HCT116 (cell line): ENCODE results near the gene CARD9. TPM values are rescaled to one million over a fixed set of nuclear protein-coding genes. Genes with fewer than 3 reads are reported as not detected.

Experiments
- ATAC-seq: fragments of 200-7000 bp; cut with Tn5 transposase; 2 replicates; pipeline ENCODE4 v1.9.1; 2020; ENCODE audit warnings: mild to moderate bottlenecking, moderate library complexity
- BruUV-seq: library from RNA; stranded (reverse); fragments of 400-500 nt; replicated peaks from 2 replicates; lab custom pipeline; 2021; lab: Mats Ljungman, UMichigan
- CTCF ChIA-PET: fragments of 300-600 bp; sonication (Branson Sonifier 250); formaldehyde crosslinking; loops from one replicate; lab custom pipeline; 2021; ENCODE audit warnings: antibody characterized with exemption; lab: Charles Lee
- POLR2A ChIA-PET: fragments of 300-600, 350-600 bp; sonication (Branson Sonifier 250); formaldehyde crosslinking; loops from one replicate; lab custom pipeline; 2021; ENCODE audit warnings: antibody characterized with exemption; lab: Charles Lee
- RAD21 ChIA-PET, 2 experiments: fragments of 300-600 bp; sonication (Branson Sonifier 250); formaldehyde crosslinking; loops; one replicate each; lab custom pipeline; 2023; ENCODE audit warnings: low total read pairs in 2 of 2; ENCODE audit not compliant: uncharacterized antibody in 2 of 2, unreplicated experiment in 2 of 2, low non-redundant PET in 1 of 2; lab: Charles Lee
- DNase-seq: peaks from one replicate; pipeline ENCODE4 v3.0.0-alpha.2; 2010; ENCODE audit warnings: low read depth, low spot score
- H2AFZ ChIP-seq: fragments of 200-600 bp; shearing (Covaris generic), sonication (generic); 2 replicates; pipeline ENCODE4 v1.6.1; 2017; ENCODE audit warnings: low read depth, mixed run types, mixed read lengths, antibody characterized with exemption, low read length; ENCODE audit not compliant: poor library complexity, severe bottlenecking
- H3K27ac ChIP-seq: 2 replicates; pipeline ENCODE4 v1.5.1; 2012; ENCODE audit warnings: low read depth, low read length
- H3K27me3 ChIP-seq: fragments of 200-600 bp; sonication (generic); 2 replicates; pipeline ENCODE4 v1.6.1; 2016; ENCODE audit warnings: mixed run types, low read length, mixed read lengths; ENCODE audit not compliant: insufficient read depth
- H3K36me3 ChIP-seq, 2 experiments: fragments of 200-500 bp in 1 of 2; fragments of 200-600 bp in 1 of 2; sonication (Bioruptor generic) in 1 of 2; sonication (generic) in 1 of 2; 2 replicates each; pipeline versions ENCODE4 v1.5.1 to v1.6.1; 2014 to 2016; ENCODE audit warnings: low read length in 2 of 2, inconsistent platforms in 1 of 2, mixed read lengths in 1 of 2, mixed run types in 1 of 2; ENCODE audit not compliant: insufficient read depth in 2 of 2, control insufficient read depth in 1 of 2
- H3K4me1 ChIP-seq, 2 experiments: fragments of 200-600 bp in 1 of 2; sonication (generic) in 1 of 2; 2 replicates each; pipeline versions ENCODE4 v1.5.1 to v1.6.1; 2012 to 2017; ENCODE audit warnings: low read length in 2 of 2, inconsistent platforms in 1 of 2, mild to moderate bottlenecking in 1 of 2, mixed read lengths in 1 of 2, mixed run types in 1 of 2, moderate library complexity in 1 of 2; ENCODE audit not compliant: insufficient read depth in 2 of 2, control insufficient read depth in 1 of 2
- H3K4me2 ChIP-seq: fragments of 200-600 bp; sonication (generic); 2 replicates; pipeline ENCODE4 v1.6.1; 2017; ENCODE audit warnings: mixed run types, low read length, mixed read lengths
- H3K4me3 ChIP-seq, 2 experiments: fragments of 200-600 bp in 1 of 2; sonication (generic) in 1 of 2; replicated peaks in 1 of 2; 2 replicates each; pipeline ENCODE4 v1.5.1; 2011 to 2016; ENCODE audit warnings: low read length in 2 of 2, control low read depth in 1 of 2, low read depth in 1 of 2, mild to moderate bottlenecking in 1 of 2, mixed read lengths in 1 of 2, mixed run types in 1 of 2
- H3K79me2 ChIP-seq: fragments of 200-600 bp; sonication (generic); 2 replicates; pipeline ENCODE4 v1.6.1; 2017; ENCODE audit warnings: mild to moderate bottlenecking, mixed run types, low read length, moderate library complexity, mixed read lengths; ENCODE audit not compliant: insufficient read depth
- H3K9ac ChIP-seq: fragments of 200-600 bp; sonication (generic); 2 replicates; pipeline ENCODE4 v1.6.1; 2016; ENCODE audit warnings: low read length, mixed read lengths
- H3K9me2 ChIP-seq: fragments of 200-600 bp; sonication (generic), shearing (Covaris generic); 2 replicates; pipeline ENCODE4 v1.6.1; 2017; ENCODE audit warnings: mixed run types, mild to moderate bottlenecking, moderate library complexity; ENCODE audit not compliant: insufficient read depth
- H3K9me3 ChIP-seq, 2 experiments: fragments of 200-500 bp in 1 of 2; fragments of 200-600 bp in 1 of 2; sonication (Bioruptor generic) in 1 of 2; sonication (generic) in 1 of 2; 2 replicates each; pipeline ENCODE4 v1.6.1; 2014 to 2017; ENCODE audit warnings: low read length in 2 of 2, mixed read lengths in 2 of 2, inconsistent platforms in 1 of 2, low read depth in 1 of 2, mild to moderate bottlenecking in 1 of 2, mixed run types in 1 of 2, moderate library complexity in 1 of 2; ENCODE audit not compliant: control insufficient read depth in 1 of 2, insufficient read depth in 1 of 2
- H4K20me1 ChIP-seq: fragments of 200-600 bp; sonication (generic), shearing (Covaris generic); 2 replicates; pipeline ENCODE4 v1.6.1; 2017; ENCODE audit warnings: mixed run types, mild to moderate bottlenecking, moderate library complexity; ENCODE audit not compliant: insufficient read depth
- EGR1 ChIP-seq: IDR thresholded peaks from 2 replicates; pipeline ENCODE4 v1.6.1; 2012; ENCODE audit warnings: low read depth
- EZH2 ChIP-seq: fragments of 200-600 bp; sonication (generic); IDR thresholded peaks from 2 replicates; pipeline ENCODE4 v1.6.1; 2017; ENCODE audit warnings: antibody characterized with exemption, mixed run types
- EZH2phosphoT487 ChIP-seq: fragments of 200-600 bp; IDR thresholded peaks from 2 replicates; pipeline ENCODE4 v1.6.1; 2018; ENCODE audit warnings: antibody characterized with exemption, borderline replicate concordance
- POLR2AphosphoS5 ChIP-seq: IDR thresholded peaks from 2 replicates; pipeline ENCODE4 v1.6.1; 2011; ENCODE audit warnings: mild to moderate bottlenecking, low read depth, low read length, moderate library complexity
- SIN3A ChIP-seq: IDR thresholded peaks from 2 replicates; pipeline ENCODE4 v1.6.1; 2012; ENCODE audit warnings: low read depth
- ZNF274 ChIP-seq: fragments of 200-500 bp; sonication (Bioruptor generic); IDR thresholded peaks from 2 replicates; pipeline ENCODE4 v1.6.1; 2014; ENCODE audit warnings: mild to moderate bottlenecking, low read depth, low read length, inconsistent platforms
- intact Hi-C: fragments of 100-400 bp; cut with micrococcal nuclease; formaldehyde crosslinking; loops from 2 replicates; pipeline ENCODE4 v1.10.0; 2022
- total RNA-seq: library from RNA; stranded (reverse); gene quantifications from one replicate; pipeline ENCODE4 v1.2.1, GENCODE V29; 2021; ENCODE audit not compliant: unreplicated experiment
- TF ChIP-seq, protein P1 (sequence below), 3 experiments: fragments of 200-600 bp in 1 of 3; sonication (generic) in 1 of 3; IDR thresholded peaks in 2 of 3; conservative IDR thresholded peaks in 1 of 3; 2 replicates each; pipeline ENCODE4 v1.5.1; 2012 to 2017; ENCODE audit warnings: low read depth in 2 of 3, low read length in 2 of 3, antibody characterized with exemption in 1 of 3, borderline replicate concordance in 1 of 3, control low read depth in 1 of 3, mild to moderate bottlenecking in 1 of 3, mixed read lengths in 1 of 3, mixed run types in 1 of 3, moderate library complexity in 1 of 3; ENCODE audit not compliant: insufficient read depth in 1 of 3

CARD9 gene
- total RNA-seq, 1 experiment from 2014 or later = 1.2 TPM

DNA sequence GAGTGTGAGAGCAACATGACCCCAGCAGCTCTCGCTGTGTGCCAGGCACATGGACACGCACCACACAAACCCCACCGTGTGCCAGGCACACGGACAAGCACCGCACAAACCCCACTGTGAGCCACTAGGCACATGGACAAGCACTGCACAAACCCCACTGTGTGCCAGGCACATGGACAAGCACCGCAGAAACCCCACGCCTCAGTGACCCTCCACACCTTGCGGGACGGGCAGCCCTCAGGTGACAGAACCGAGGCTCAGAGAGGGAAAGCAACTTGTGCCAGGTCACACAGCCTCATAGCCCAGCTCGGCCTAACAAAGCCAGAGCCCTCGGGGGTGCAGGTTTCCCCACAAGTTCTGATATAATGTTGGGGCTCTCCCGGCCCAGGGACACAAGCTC, 48.1 kb downstream of the CARD9 start:
- H2AFZ ChIP-seq = no peak overlapping the region
- CTCF ChIA-PET = interaction anchor here (0.9 to 1.2 kb wide), 2 partner anchors 21 to 37 kb away, joined by 3 read pairs; no protein-coding TSS in a partner anchor
- H3K9me3 ChIP-seq = no peaks in the 10 kb centered on the region
- TF ChIP-seq EGR1 = no peak
- TF ChIP-seq ZNF274 = no peak
- TF ChIP-seq EZH2 = no peak
- TF ChIP-seq, protein P1, sequence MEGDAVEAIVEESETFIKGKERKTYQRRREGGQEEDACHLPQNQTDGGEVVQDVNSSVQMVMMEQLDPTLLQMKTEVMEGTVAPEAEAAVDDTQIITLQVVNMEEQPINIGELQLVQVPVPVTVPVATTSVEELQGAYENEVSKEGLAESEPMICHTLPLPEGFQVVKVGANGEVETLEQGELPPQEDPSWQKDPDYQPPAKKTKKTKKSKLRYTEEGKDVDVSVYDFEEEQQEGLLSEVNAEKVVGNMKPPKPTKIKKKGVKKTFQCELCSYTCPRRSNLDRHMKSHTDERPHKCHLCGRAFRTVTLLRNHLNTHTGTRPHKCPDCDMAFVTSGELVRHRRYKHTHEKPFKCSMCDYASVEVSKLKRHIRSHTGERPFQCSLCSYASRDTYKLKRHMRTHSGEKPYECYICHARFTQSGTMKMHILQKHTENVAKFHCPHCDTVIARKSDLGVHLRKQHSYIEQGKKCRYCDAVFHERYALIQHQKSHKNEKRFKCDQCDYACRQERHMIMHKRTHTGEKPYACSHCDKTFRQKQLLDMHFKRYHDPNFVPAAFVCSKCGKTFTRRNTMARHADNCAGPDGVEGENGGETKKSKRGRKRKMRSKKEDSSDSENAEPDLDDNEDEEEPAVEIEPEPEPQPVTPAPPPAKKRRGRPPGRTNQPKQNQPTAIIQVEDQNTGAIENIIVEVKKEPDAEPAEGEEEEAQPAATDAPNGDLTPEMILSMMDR (IDR thresholded peaks at IDR 0.05 in 2 of 3, conservative IDR thresholded peaks at IDR 0.05 in 1 of 3; ENCODE audit: borderline replicate concordance in 1 of 3, insufficient read depth in 1 of 3, low read depth in 2 of 3, low read length in 2 of 3) = no peak
- no peak for TF ChIP-seq POLR2AphosphoS5
- TF ChIP-seq EZH2phosphoT487 = no peak
- TF ChIP-seq SIN3A = no peak
- BruUV-seq = no TSS peak
- RAD21 ChIA-PET = no interaction called here
- no peaks in the 10 kb centered on the region for H4K20me1 ChIP-seq
- no peaks in the 10 kb centered on the region for H3K9me2 ChIP-seq
- no peaks in the 10 kb centered on the region for H3K36me3 ChIP-seq
- DNase-seq = no peak
- H3K9ac ChIP-seq = no peak overlapping the region
- no peak overlapping the region for H3K4me3 ChIP-seq
- intact Hi-C loops = no loop called here
- H3K4me2 ChIP-seq = no peak overlapping the region
- no peaks in the 10 kb centered on the region for H3K27me3 ChIP-seq
- peaks cover 20% of the 10 kb centered on the region; the same call in 1 of the 2 replicates for H3K79me2 ChIP-seq
- H3K27ac ChIP-seq = no peak overlapping the region
- no peak for ATAC-seq
- POLR2A ChIA-PET = no interaction called here
- peaks cover 8 to 42% of the 10 kb centered on the region in 2 experiments; a peak in 3 of 4 replicates for H3K4me1 ChIP-seq
